ENCODE results near the gene POU6F1.

DNA sequence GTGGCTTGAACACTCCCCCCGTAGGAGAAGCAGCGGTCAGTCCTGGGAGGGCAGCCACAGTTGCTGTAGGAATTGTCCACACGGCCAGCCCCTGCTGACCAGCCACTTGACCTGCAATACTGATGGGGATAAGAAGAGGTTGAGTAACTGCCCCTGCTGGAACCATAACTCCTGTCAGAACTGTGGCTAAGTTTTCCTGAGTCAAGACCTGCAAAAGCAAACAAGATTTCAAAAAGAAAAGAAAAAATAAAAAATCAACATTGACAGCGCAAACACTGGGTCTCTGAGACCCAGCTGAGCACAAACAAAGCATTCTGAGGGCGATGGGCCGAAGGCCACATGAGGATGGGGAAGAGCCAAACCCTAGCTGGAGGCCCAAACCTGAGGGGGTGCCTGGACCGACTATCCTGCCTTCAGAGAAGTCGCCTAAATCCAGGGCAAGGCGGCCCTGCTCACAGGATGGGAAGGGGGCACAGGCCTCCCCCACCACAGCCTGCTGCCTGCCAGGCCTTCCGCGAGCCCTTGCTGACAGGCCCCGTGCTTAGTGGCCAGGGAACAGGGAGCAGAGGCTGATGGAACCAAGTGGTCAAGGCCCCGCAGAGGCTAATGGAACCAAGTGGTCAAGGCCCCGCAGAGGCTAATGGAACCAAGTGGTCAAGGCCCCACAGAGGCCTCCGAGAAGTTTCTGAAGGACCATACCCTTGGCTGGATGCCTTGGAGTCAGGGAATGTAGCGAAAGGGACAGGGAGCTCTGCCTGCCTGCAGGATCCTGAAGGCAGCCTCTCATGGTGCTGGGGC, 19.1 kb downstream of the POU6F1 start:
- no peak for TF ChIP-seq EZH2 (IDR thresholded peaks at IDR 0.05; ENCODE audit: low read length, unreplicated experiment)
- TF ChIP-seq, protein P1, sequence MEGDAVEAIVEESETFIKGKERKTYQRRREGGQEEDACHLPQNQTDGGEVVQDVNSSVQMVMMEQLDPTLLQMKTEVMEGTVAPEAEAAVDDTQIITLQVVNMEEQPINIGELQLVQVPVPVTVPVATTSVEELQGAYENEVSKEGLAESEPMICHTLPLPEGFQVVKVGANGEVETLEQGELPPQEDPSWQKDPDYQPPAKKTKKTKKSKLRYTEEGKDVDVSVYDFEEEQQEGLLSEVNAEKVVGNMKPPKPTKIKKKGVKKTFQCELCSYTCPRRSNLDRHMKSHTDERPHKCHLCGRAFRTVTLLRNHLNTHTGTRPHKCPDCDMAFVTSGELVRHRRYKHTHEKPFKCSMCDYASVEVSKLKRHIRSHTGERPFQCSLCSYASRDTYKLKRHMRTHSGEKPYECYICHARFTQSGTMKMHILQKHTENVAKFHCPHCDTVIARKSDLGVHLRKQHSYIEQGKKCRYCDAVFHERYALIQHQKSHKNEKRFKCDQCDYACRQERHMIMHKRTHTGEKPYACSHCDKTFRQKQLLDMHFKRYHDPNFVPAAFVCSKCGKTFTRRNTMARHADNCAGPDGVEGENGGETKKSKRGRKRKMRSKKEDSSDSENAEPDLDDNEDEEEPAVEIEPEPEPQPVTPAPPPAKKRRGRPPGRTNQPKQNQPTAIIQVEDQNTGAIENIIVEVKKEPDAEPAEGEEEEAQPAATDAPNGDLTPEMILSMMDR (conservative IDR thresholded peaks at IDR 0.05; ENCODE audit: low read depth, low read length): no peak

All from PC-3 (cell line).